ENCODE results near the gene CD82. TPM values are rescaled to one million over a fixed set of nuclear protein-coding genes. Genes with fewer than 3 reads are reported as not detected.

Gene CD82
- polyA plus RNA-seq, 1 donor (not counting 4 experiments of a cell fraction or from before 2014, with no cell fraction given): 118 TPM

- H3K9me1 ChIP-seq (ENCODE audit: control insufficient read depth, extremely low read depth, insufficient read depth, low read length): no peaks in the 10 kb centered on the region
- no peak for FAIRE-seq
- H3K27ac ChIP-seq (ENCODE audit: control insufficient read depth, insufficient read depth, low read length): no peak overlapping the region
- DNase-seq (ENCODE audit: low read depth, low spot score): no peak
- no peaks in the 10 kb centered on the region for H3K27me3 ChIP-seq (ENCODE audit: control insufficient read depth, extremely low read depth, insufficient read depth, low read length)
- H3K4me3 ChIP-seq (ENCODE audit: control insufficient read depth in 2 of 3, extremely low read depth in 1 of 3, insufficient read depth in 2 of 3, low read depth in 1 of 3, low read length in 3 of 3): no peak overlapping the region
- no peaks in the 10 kb centered on the region for H3K4me1 ChIP-seq (ENCODE audit: control insufficient read depth, extremely low read depth, insufficient read depth, low read length)
- TF ChIP-seq EZH2 (IDR thresholded peaks at IDR 0.05; ENCODE audit: low read length): no peak
- TF ChIP-seq CTCF (optimal IDR thresholded peaks at IDR 0.05 in 1 of 3, IDR thresholded peaks at IDR 0.05 in 1 of 3, conservative IDR thresholded peaks at IDR 0.05 in 1 of 3; ENCODE audit: extremely low read depth in 1 of 3, insufficient read depth in 2 of 3, low read length in 3 of 3): no peak
- no peak overlapping the region for H3K4me2 ChIP-seq (ENCODE audit: control insufficient read depth, extremely low read depth, insufficient read depth, low read depth, low read length)
- dilution Hi-C loops (cut with MboI; ENCODE audit: extremely low pct_ligation_motif_present, low sequenced_read_pairs): no loop called here
- no peaks in the 10 kb centered on the region for H4K20me1 ChIP-seq (ENCODE audit: control insufficient read depth, extremely low read depth, insufficient read depth, low read length)
- H3K9me3 ChIP-seq (ENCODE audit: control insufficient read depth, low read depth, low read length): no peaks in the 10 kb centered on the region
- H3K36me3 ChIP-seq (ENCODE audit: control insufficient read depth in 2 of 2, extremely low read depth in 1 of 2, insufficient read depth in 2 of 2, low read length in 2 of 2): peaks cover 11 to 15% of the 10 kb centered on the region in 2 experiments
- H3K9ac ChIP-seq (ENCODE audit: control insufficient read depth, extremely low read depth, insufficient read depth, low read length): no peak overlapping the region
- H3K79me2 ChIP-seq (ENCODE audit: control insufficient read depth, insufficient read depth, low read length): no peaks in the 10 kb centered on the region
- H2AFZ ChIP-seq (ENCODE audit: control insufficient read depth, low read length): no peak overlapping the region
Observed at GRCh38 chr11:44622721-44623258, 57.3 kb downstream of the CD82 start.

DNA sequence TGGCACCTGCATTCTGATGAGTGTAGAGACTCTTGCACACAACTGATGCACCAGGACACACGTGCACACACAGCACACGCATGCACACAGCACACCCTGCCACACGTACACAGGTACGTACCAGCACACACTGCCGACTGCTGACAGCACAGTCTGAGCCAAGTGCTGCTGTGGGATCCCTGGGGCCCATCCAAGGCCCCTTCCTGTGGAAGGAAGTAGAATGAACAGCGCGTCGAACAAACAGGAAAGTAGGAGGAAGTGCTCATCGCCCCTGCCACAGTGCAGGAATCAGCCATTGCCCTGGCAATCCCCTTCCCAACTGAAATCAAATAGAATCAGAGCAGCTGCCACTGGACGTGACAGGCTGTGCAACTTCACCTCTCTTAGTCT is 57.9 kb downstream of the CD82 start:
- Histone ChIP-seq H3K36me3 (ENCODE audit: control insufficient read depth in 2 of 2, extremely low read depth in 1 of 2, insufficient read depth in 2 of 2, low read length in 2 of 2) (peaks cover 10 to 13% of the 10 kb centered on the region in 2 experiments), H4K20me1 (ENCODE audit: control insufficient read depth, extremely low read depth, insufficient read depth, low read length) (no peaks in the 10 kb centered on the region), H3K79me2 (ENCODE audit: control insufficient read depth, insufficient read depth, low read length) (no peaks in the 10 kb centered on the region), H3K4me2 (ENCODE audit: control insufficient read depth, extremely low read depth, insufficient read depth, low read depth, low read length) (no peak overlapping the region), H3K9me1 (ENCODE audit: control insufficient read depth, extremely low read depth, insufficient read depth, low read length) (no peaks in the 10 kb centered on the region), H3K9me3 (ENCODE audit: control insufficient read depth, low read depth, low read length) (no peaks in the 10 kb centered on the region), H3K9ac (ENCODE audit: control insufficient read depth, extremely low read depth, insufficient read depth, low read length) (no peak overlapping the region), H3K4me1 (ENCODE audit: control insufficient read depth, extremely low read depth, insufficient read depth, low read length) (no peaks in the 10 kb centered on the region), H3K27me3 (ENCODE audit: control insufficient read depth, extremely low read depth, insufficient read depth, low read length) (no peaks in the 10 kb centered on the region), H3K27ac (ENCODE audit: control insufficient read depth, insufficient read depth, low read length) (no peak overlapping the region), H3K4me3 (ENCODE audit: control insufficient read depth in 2 of 3, extremely low read depth in 1 of 3, insufficient read depth in 2 of 3, low read depth in 1 of 3, low read length in 3 of 3) (no peak overlapping the region), H2AFZ (ENCODE audit: control insufficient read depth, low read length) (no peak overlapping the region)
- no peak for FAIRE-seq
- dilution Hi-C loops (cut with MboI; ENCODE audit: extremely low pct_ligation_motif_present, low sequenced_read_pairs): no loop called here
- no peak for DNase-seq (ENCODE audit: low read depth, low spot score)
- no peak for TF ChIP-seq CTCF (optimal IDR thresholded peaks at IDR 0.05 in 1 of 3, IDR thresholded peaks at IDR 0.05 in 1 of 3, conservative IDR thresholded peaks at IDR 0.05 in 1 of 3; ENCODE audit: extremely low read depth in 1 of 3, insufficient read depth in 2 of 3, low read length in 3 of 3)
- TF ChIP-seq EZH2 (IDR thresholded peaks at IDR 0.05; ENCODE audit: low read length): no peak
